Parathyroid adenoma (tissue), 2 donors: ENCODE measurements around the gene LTO1.
A peak's percentile ranks its signal among the peaks of the same experiment; 100 is the strongest.

Experiments
- H2AFZ ChIP-seq: fragments of 300-600 bp; sonication (generic); one replicate; pipeline ENCODE4 v1.7.0; 2017; ENCODE audit warnings: antibody characterized with exemption, mild to moderate bottlenecking
- H3K27ac ChIP-seq: fragments of 300-600 bp; sonication (generic); one replicate; pipeline ENCODE4 v1.7.0; 2017
- H3K27me3 ChIP-seq: fragments of 300-600 bp; sonication (generic); one replicate; pipeline ENCODE4 v1.7.0; 2017; ENCODE audit warnings: low read length; ENCODE audit not compliant: control insufficient read depth, insufficient read depth
- H3K36me3 ChIP-seq: fragments of 300-600 bp; sonication (generic); one replicate; pipeline ENCODE4 v1.7.0; 2017; ENCODE audit warnings: low read length; ENCODE audit not compliant: control insufficient read depth, insufficient read depth
- H3K4me1 ChIP-seq: fragments of 300-600 bp; sonication (generic); one replicate; pipeline ENCODE4 v1.7.0; 2017; ENCODE audit warnings: control low read depth
- H3K4me2 ChIP-seq: fragments of 300-600 bp; sonication (generic); one replicate; pipeline ENCODE4 v1.7.0; 2017; ENCODE audit warnings: low read length
- H3K4me3 ChIP-seq: fragments of 300-600 bp; sonication (generic); one replicate; pipeline ENCODE4 v1.7.0; 2017; ENCODE audit warnings: low read depth, low read length
- H3K79me2 ChIP-seq: fragments of 300-600 bp; sonication (generic); one replicate; pipeline ENCODE4 v1.7.0; 2017; ENCODE audit warnings: control low read depth
- H3K9ac ChIP-seq: fragments of 300-600 bp; sonication (generic); one replicate; pipeline ENCODE4 v1.7.0; 2017; ENCODE audit warnings: mild to moderate bottlenecking
- H3K9me3 ChIP-seq: fragments of 300-600 bp; sonication (generic); one replicate; pipeline ENCODE4 v1.7.0; 2017; ENCODE audit warnings: low read length; ENCODE audit not compliant: control insufficient read depth
- TF ChIP-seq, protein P1 (sequence below): fragments of 300-600 bp; sonication (generic); IDR thresholded peaks from one replicate; pipeline ENCODE4 v1.7.0; 2017; ENCODE audit warnings: antibody characterized with exemption, mild to moderate bottlenecking
- donor health status: primary hyperparathyroidism.

The LTO1 gene

DNA sequence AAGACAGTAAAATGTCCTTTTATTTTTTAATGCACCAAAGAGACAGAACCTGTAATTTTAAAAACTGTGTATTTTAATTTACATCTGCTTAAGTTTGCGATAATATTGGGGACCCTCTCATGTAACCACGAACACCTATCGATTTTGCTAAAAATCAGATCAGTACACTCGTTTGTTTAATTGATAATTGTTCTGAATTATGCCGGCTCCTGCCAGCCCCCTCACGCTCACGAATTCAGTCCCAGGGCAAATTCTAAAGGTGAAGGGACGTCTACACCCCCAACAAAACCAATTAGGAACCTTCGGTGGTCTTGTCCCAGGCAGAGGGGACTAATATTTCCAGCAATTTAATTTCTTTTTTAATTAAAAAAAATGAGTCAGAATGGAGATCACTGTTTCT lies 35.3 kb downstream of the LTO1 start:
- Histone ChIP-seq H3K79me2 (no peaks in the 10 kb centered on the region), H2AFZ (no peak overlapping the region), H3K9me3 (no peaks in the 10 kb centered on the region), H3K27ac (no peak overlapping the region), H3K4me3 (peak overlapping the region; percentile 44), H3K4me2 (peak overlapping the region; percentile 78), H3K36me3 (no peaks in the 10 kb centered on the region), H3K4me1 (no peaks in the 10 kb centered on the region), H3K27me3 (no peaks in the 10 kb centered on the region), H3K9ac (no peak overlapping the region)
- TF ChIP-seq, protein P1, sequence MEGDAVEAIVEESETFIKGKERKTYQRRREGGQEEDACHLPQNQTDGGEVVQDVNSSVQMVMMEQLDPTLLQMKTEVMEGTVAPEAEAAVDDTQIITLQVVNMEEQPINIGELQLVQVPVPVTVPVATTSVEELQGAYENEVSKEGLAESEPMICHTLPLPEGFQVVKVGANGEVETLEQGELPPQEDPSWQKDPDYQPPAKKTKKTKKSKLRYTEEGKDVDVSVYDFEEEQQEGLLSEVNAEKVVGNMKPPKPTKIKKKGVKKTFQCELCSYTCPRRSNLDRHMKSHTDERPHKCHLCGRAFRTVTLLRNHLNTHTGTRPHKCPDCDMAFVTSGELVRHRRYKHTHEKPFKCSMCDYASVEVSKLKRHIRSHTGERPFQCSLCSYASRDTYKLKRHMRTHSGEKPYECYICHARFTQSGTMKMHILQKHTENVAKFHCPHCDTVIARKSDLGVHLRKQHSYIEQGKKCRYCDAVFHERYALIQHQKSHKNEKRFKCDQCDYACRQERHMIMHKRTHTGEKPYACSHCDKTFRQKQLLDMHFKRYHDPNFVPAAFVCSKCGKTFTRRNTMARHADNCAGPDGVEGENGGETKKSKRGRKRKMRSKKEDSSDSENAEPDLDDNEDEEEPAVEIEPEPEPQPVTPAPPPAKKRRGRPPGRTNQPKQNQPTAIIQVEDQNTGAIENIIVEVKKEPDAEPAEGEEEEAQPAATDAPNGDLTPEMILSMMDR, result no peak

DNA sequence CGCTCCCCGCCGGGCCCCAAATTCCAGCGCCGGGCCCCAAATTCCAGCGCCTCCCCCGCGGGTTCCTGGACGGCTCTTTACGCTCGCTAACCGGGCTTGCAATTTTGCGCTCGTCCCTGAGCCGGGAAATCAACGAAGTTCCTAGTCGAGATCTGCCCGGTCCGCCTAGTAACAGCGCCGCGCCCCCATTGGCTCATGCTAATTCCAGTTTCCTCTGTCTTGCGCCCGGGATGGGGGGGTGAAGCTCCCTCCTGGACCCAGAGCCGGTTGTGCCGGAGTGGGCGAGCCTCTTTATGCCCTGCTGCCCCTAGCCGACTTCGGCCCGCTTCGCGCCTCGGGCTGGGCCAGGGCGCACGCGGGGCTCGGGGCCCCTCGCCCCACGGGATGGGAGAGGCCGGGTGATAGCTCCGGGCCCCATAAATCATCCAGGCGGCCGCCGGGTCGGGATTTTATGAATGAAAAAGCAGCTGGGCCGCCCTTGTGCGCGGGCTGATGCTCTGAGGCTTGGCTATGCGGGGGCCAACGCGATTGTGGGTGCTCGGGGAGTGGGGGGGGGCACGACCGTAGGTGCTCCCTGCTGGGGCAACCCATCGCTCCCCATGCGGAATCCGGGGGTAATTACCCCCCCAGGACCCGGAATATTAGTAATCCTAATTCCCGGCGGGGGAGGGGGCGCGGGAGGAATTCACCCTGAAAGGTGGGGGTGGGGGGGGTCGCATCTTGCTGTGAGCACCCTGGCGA lies 36.0 kb downstream of the LTO1 start:
- Histone ChIP-seq H3K9me3 (no peaks in the 10 kb centered on the region), H3K27ac (no peak overlapping the region), H3K27me3 (no peaks in the 10 kb centered on the region), H3K4me1 (no peaks in the 10 kb centered on the region), H3K4me3 (peak overlapping the region; percentile 49), H3K79me2 (no peaks in the 10 kb centered on the region), H3K36me3 (no peaks in the 10 kb centered on the region), H3K4me2 (peak overlapping the region; percentile 78), H3K9ac (no peak overlapping the region), H2AFZ (peak overlapping the region; percentile 42)
- TF ChIP-seq, protein P1, result no peak

DNA sequence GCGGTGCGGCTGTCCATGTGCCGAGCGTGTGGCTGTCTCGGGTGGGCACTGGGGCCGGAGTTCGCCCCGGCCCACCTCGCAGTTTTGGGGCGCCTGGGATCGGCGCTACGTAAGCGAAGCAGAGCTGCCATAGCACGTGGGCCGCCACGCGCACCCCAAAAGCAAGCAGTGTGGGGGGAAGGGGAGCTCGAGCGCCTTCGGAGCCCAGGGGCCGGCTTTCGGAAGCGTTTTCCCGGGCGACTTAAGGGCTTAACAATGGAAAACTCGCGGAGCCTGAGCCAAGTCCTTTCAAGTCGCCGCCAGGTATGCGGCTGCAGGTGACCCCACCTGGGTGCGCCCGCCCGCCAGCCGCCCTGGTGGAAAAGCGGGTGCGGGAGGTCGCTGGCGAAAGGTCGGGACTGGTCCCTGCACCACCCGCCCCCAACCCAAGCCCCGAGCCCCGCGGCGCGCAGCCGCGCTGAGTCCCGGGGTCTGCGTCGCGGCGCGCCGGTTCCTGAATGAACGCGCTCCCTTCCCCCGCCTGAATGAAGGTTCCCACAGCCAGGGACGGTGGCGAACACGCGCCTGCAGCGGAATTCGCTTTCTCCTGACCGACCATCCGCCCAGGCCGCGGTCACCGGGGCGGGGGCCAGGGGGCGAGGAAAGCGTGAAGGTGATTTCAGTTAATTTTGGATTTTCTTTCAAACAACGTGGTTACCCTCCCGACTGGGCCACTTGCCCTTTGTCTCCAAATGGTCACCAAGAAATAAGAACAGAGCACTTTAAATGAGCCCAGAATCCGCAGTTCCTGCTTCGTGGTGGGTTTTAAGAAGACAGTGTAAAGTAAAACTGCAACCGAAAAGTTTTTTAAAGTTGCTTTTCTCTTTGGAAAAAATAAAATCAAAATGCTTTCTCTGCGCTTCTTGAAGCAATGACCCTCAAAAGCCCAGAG lies 36.9 kb downstream of the LTO1 start:
- Histone ChIP-seq H3K79me2 (no peaks in the 10 kb centered on the region), H3K9me3 (no peaks in the 10 kb centered on the region), H3K4me3 (peak overlapping the region; percentile 44), H3K4me2 (peak overlapping the region; percentile 78), H3K27me3 (no peaks in the 10 kb centered on the region), H2AFZ (peak overlapping the region; percentile 42), H3K36me3 (no peaks in the 10 kb centered on the region), H3K9ac (no peak overlapping the region), H3K4me1 (no peaks in the 10 kb centered on the region), H3K27ac (no peak overlapping the region)
- TF ChIP-seq, protein P1, result no peak

DNA sequence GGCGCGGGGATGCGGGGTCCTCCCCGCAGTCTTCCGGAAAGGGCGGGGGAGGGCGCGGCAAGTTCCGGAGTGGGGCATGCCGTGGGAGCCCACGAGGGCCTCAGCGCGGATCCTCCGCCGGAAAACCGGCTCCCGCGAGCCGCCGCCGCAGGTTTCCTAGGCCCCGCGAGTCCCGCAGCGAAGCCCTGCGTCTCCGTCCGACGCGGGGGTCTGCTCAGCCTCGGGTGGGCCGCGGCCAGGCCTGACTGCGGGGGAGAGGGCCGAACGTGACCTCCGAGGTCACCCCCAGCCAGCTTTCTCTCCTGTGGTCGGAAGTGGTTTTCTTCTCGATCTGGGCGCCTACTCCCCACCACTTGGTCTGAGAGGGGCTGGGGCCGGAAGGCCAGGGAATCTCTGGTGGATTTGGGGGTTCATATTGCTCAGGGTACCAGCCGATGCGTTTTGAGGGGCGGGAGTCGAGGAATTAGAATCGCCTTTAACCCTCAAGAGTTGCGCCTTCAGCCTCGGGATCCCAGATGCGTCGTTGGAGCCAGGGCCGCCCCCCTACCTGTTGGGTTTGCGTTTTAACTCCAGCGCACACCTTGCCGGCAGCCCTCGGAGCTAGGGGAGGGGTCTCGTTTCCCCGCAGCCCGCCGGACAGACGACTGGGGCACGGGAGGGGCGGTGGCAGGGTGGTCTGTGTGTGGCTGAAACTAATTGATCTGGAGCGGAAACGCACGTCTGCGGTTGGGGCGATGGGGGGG lies 37.8 kb downstream of the LTO1 start:
- no peaks in the 10 kb centered on the region for H3K9me3 ChIP-seq
- TF ChIP-seq, protein P1, result no peak
- no peak overlapping the region for H3K27ac ChIP-seq
- H3K4me2 ChIP-seq, result peak overlapping the region; percentile 78
- H3K36me3 ChIP-seq, result no peaks in the 10 kb centered on the region
- H3K4me1 ChIP-seq, result no peaks in the 10 kb centered on the region
- H2AFZ ChIP-seq, result peak overlapping the region; percentile 33
- no peak overlapping the region for H3K9ac ChIP-seq
- no peaks in the 10 kb centered on the region for H3K79me2 ChIP-seq
- H3K27me3 ChIP-seq, result no peaks in the 10 kb centered on the region
- peak overlapping the region; percentile 42 for H3K4me3 ChIP-seq
